GM12801 (cell line): ENCODE data around the gene DDX10.

Source experiments
- TF ChIP-seq, protein P1 (sequence below): IDR thresholded peaks from one replicate; pipeline ENCODE4 v1.5.1; 2011; ENCODE audit warnings: control low read depth; ENCODE audit not compliant: insufficient read length; ENCODE audit errors: extremely low read depth

DDX10 gene

DNA sequence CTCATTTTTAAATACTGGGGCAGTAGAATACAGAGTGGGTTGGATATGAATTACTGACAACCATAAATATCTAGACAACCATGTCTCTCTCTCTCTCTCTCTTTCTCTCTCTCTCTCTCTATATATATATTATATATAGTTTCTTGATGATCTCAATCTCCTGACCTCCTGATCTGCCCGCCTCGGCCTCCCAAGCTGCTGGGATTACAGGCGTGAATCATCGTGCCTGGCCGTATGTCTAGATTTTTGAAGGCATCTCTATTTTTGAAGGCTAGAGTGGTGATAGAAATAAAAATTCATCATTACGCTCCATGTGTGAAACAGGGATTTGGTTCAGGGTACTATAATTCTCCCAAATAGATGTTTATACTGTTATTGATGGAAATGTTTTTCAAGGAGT lies 84.1 kb downstream of the DDX10 start:
- TF ChIP-seq, protein P1, sequence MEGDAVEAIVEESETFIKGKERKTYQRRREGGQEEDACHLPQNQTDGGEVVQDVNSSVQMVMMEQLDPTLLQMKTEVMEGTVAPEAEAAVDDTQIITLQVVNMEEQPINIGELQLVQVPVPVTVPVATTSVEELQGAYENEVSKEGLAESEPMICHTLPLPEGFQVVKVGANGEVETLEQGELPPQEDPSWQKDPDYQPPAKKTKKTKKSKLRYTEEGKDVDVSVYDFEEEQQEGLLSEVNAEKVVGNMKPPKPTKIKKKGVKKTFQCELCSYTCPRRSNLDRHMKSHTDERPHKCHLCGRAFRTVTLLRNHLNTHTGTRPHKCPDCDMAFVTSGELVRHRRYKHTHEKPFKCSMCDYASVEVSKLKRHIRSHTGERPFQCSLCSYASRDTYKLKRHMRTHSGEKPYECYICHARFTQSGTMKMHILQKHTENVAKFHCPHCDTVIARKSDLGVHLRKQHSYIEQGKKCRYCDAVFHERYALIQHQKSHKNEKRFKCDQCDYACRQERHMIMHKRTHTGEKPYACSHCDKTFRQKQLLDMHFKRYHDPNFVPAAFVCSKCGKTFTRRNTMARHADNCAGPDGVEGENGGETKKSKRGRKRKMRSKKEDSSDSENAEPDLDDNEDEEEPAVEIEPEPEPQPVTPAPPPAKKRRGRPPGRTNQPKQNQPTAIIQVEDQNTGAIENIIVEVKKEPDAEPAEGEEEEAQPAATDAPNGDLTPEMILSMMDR = no peak

DNA sequence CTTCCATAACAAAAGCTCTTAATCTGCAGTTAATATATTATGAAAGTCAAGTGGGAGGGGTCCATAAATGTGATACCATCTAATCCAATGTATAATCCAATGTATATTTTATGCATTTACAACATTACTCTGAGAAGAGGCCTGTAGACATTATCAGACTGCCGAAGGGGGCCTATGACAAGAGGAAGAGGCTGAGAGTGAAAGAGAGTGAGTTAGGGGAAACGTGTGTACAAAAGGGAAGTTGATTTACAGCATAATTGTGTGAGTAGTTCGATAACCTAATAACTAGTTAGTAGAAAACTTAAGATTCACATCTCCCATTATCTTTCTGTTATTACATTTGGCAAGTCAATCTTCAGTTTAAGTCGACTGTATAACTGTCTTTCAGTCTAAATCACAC lies 86.6 kb downstream of the DDX10 start:
- TF ChIP-seq, protein P1 = no peak

DNA sequence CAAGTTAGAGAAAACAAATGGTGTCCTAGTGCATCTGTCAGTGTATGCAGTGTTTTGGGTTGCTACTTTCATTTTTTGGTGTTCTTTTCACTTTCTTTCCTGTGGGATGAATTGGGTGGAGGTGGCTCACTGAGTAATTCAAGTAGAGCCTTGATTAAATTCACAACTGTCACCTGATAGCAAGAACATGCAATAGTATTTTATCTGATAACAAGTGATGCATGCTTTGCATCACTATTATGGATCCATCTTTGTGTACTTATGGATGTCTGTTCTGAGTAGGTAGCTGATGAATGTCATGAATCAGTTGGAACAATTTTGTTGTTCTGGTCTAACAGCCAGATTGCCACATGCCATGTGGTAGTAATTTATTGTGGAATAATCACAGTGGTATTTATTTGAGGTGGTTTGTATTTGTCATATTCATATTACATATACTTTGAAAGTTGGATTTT lies 87.5 kb downstream of the DDX10 start:
- TF ChIP-seq, protein P1 = no peak

DNA sequence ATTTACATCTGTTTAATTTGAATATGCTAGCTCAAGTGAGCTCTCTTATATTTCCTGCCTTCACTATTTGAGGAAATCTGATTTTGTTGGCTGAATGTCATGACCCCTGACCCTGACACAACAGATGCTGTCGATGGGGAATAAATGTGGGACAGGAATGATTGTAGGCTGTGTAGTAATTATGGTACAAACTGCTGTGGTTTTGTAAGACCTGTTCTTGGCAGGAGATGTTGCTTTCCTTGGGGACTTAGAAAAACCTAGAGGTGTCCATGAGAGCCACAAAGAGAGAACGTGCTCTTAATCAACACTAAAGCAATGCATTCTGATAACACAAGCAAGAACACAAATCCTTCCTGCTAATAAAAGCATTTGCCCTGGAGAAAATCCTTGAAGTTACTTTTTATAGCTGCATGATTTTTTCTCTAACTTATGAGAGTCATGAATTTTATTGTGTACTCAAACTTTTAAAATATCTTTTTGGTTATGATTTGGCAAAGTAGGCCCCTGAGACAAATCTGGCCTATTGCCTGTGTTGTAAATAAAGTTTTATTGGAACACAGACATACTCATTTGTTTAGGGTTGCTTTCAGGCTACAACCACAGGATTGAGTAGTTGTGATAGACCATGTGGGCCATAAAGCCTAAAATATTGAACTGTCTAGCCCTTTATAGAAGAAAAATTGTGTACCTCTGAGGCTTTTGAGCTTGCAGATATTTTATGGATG lies 90.2 kb downstream of the DDX10 start:
- TF ChIP-seq, protein P1 = no peak

DNA sequence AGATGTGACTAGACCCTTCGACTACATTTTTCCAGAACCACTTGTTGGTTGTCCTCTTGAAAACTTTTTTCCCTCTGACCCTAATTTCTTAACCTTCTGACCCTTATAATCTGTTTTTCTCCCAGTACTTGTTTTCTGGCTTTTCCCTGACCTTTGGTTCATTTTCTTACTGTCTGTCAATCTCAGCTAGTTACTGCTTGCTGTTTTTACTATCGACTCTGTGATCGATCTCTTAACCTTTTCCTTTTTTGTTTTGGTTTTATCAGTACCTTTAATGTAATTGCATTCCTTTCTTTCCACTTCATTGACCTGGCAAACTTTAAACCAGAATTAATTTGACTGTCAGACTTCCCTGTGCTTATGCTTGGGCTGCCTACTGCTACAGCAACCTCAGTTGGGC lies 92.8 kb downstream of the DDX10 start:
- TF ChIP-seq, protein P1 = no peak

DNA sequence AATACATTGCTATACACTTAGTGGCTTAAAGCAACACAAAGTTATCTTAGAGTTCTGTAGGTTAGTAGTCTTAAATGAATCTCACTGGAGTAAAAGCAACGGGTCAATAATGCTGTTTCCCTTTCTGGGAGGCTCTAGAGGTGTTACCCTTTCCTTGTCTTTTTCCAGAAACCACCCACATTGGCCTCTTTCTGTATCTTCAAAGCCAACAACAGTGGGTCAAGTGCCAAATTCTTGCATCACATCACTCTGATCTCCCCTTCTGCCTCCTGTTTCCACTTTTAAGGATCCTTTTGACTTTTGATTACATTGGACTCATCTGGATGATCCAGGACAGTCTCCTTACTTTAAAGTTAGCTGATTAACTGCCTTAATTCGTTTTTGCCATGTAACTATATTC lies 93.6 kb downstream of the DDX10 start:
- TF ChIP-seq, protein P1 = no peak

DNA sequence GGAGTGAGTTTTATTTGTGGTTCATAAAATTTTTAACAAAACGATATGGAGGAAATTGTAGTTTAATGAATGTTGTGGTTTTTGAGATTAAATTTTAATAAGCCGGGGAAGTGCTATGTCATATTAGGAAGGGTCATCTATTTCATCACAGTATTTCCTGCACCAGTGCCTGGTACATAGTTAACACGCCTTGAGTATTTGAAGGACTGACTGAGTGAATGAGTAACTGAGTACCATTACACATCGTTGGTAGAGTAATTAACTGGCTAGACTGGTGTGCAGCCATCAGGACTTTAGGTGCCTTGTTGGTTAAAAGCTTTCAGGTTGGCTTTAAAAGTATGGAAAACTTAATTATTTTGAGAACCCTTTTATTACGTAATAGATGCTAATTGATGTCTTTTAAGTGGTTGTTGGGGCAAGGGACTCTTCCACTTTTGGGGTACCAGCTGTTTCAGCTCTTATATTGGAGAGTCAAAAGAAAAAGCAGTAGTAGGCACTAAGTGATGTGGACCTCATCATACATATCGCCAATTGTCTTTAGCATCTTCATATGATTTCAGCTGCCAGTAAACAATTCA lies 101.8 kb downstream of the DDX10 start:
- TF ChIP-seq, protein P1 = no peak
